Transverse colon (tissue), 4 donors: ENCODE measurements around the gene DRD3. TPM values are rescaled to one million over a fixed set of nuclear protein-coding genes. Genes with fewer than 3 reads are reported as not detected.

Experiments used
- DNase-seq: peaks from one replicate; pipeline ENCODE4 v3.0.0-alpha.2; 2019
- H3K27ac ChIP-seq, 4 donors: fragments of 200-600 bp; sonication (generic); 2 replicates each; pipeline ENCODE4 v1.5.1; 2016 to 2018; ENCODE audit warnings: inconsistent platforms in 4 of 4
- H3K27me3 ChIP-seq: fragments of 200-600 bp; sonication (generic); 2 replicates; pipeline ENCODE4 v1.5.1; 2017; ENCODE audit warnings: inconsistent platforms
- H3K36me3 ChIP-seq, 4 donors: fragments of 200-600 bp; sonication (generic); 2 replicates each; pipeline ENCODE4 v1.5.1; 2017 to 2019; ENCODE audit warnings: inconsistent platforms in 4 of 4
- H3K4me1 ChIP-seq, 4 donors: fragments of 200-600 bp; sonication (generic); 2 replicates each; pipeline ENCODE4 v1.5.1; 2017 to 2020; ENCODE audit warnings: inconsistent platforms in 4 of 4
- H3K4me3 ChIP-seq, 4 donors: fragments of 200-600 bp; sonication (generic); 1 replicate in 1 of 4; 2 replicates in 3 of 4; pipeline versions ENCODE4 v1.5.1 to v1.6.1; 2017 to 2019; ENCODE audit warnings: inconsistent platforms in 4 of 4
- H3K9me3 ChIP-seq, 2 donors: fragments of 200-600 bp; sonication (generic); 2 replicates each; pipeline ENCODE4 v1.5.1; 2017 to 2019; ENCODE audit warnings: inconsistent platforms in 2 of 2
- EP300 ChIP-seq: sonication (generic); formaldehyde crosslinking; IDR thresholded peaks from one replicate; pipeline ENCODE4 v1.6.1; 2017; ENCODE audit warnings: antibody characterized with exemption, low read depth
- POLR2A ChIP-seq: fragments of 450-650 bp; IDR thresholded peaks from one replicate; pipeline ENCODE4 v1.6.1; 2016; ENCODE audit warnings: antibody characterized with exemption, mild to moderate bottlenecking, moderate library complexity
- POLR2AphosphoS5 ChIP-seq, 3 donors: sonication (generic); formaldehyde crosslinking; IDR thresholded peaks; one replicate each; pipeline ENCODE4 v1.6.1; 2016; ENCODE audit warnings: antibody characterized with exemption in 3 of 3
- WGBS, 2 donors: methylation state at CpG; one replicate each; pipeline ENCODE4 v1.1.5; 2018; ENCODE audit warnings: low coverage in 1 of 2; 5-methylcytosine and 5-hydroxymethylcytosine counted together
- in situ Hi-C, 4 donors: fragments of 200-750 bp; cut with MboI; loops; one replicate each; pipeline versions ENCODE4 v1.15.0 to v1.15.1; 2017; ENCODE audit warnings: low sequenced_read_pairs in 3 of 4, low pct_ligation_motif_present in 1 of 4, low pct_unique_long_range_greater_than_20kb in 1 of 4
- intact Hi-C: fragments of 100-400 bp; cut with DNase I; formaldehyde crosslinking; loops from one replicate; pipeline ENCODE4 v1.15.1; 2023; ENCODE audit warnings: low total_unique reads
- total RNA-seq, 4 donors: library from RNA; depleted of rRNA; stranded (reverse); fragments of >200 nt; gene quantifications; one replicate each; pipeline ENCODE4 v1.1.0, GENCODE V29; 2016
- TF ChIP-seq, protein P1 (sequence below), 5 experiments: fragments of 200-600 bp in 3 of 5; fragments of 450-650 bp in 2 of 5; sonication (generic) in 3 of 5; IDR thresholded peaks; 1 replicate in 2 of 5; 2 replicates in 3 of 5; pipeline ENCODE4 v1.5.1; 2016 to 2017; ENCODE audit warnings: antibody characterized with exemption in 5 of 5, inconsistent platforms in 3 of 5, mild to moderate bottlenecking in 2 of 5, moderate library complexity in 1 of 5

DRD3 gene
- total RNA-seq, 4 donors from 2014 or later: not detected

GRCh38 chr3:114115143-114115542 lies 63.7 kb downstream of the DRD3 start:
- Histone ChIP-seq H3K9me3 (no peaks in the 10 kb centered on the region), H3K4me3 (no peak overlapping the region), H3K27ac (no peak overlapping the region), H3K36me3 (no peaks in the 10 kb centered on the region), H3K27me3 (no peaks in the 10 kb centered on the region), H3K4me1 (no peaks in the 10 kb centered on the region)
- intact Hi-C loops: no loop called here
- no peak for DNase-seq
- TF ChIP-seq, protein P1, sequence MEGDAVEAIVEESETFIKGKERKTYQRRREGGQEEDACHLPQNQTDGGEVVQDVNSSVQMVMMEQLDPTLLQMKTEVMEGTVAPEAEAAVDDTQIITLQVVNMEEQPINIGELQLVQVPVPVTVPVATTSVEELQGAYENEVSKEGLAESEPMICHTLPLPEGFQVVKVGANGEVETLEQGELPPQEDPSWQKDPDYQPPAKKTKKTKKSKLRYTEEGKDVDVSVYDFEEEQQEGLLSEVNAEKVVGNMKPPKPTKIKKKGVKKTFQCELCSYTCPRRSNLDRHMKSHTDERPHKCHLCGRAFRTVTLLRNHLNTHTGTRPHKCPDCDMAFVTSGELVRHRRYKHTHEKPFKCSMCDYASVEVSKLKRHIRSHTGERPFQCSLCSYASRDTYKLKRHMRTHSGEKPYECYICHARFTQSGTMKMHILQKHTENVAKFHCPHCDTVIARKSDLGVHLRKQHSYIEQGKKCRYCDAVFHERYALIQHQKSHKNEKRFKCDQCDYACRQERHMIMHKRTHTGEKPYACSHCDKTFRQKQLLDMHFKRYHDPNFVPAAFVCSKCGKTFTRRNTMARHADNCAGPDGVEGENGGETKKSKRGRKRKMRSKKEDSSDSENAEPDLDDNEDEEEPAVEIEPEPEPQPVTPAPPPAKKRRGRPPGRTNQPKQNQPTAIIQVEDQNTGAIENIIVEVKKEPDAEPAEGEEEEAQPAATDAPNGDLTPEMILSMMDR (IDR thresholded peaks at IDR 0.05): no peak
- TF ChIP-seq POLR2A: no peak
- no peak for TF ChIP-seq POLR2AphosphoS5 (IDR thresholded peaks at IDR 0.05)
- TF ChIP-seq EP300: no peak
- 83 to 100% methylated on average over 2 to 7 of the region's 7 CpGs for WGBS, 2 donors
- in situ Hi-C loops: no loop called here

GRCh38 chr3:114114719-114115118 lies 64.1 kb downstream of the DRD3 start:
- Histone ChIP-seq H3K36me3 (no peaks in the 10 kb centered on the region), H3K9me3 (no peaks in the 10 kb centered on the region), H3K4me3 (no peak overlapping the region), H3K27ac (no peak overlapping the region), H3K27me3 (no peaks in the 10 kb centered on the region), H3K4me1 (no peaks in the 10 kb centered on the region)
- TF ChIP-seq POLR2A (no peak), POLR2AphosphoS5 (IDR thresholded peaks at IDR 0.05) (no peak), EP300 (no peak)
- TF ChIP-seq, protein P1 (IDR thresholded peaks at IDR 0.05): no peak
- in situ Hi-C loops (no loop called here), intact Hi-C loops (no loop called here)
- no peak for DNase-seq
- WGBS, 2 donors: 67 to 87% methylated on average over 2 to 3 of the region's 3 CpGs

DNA sequence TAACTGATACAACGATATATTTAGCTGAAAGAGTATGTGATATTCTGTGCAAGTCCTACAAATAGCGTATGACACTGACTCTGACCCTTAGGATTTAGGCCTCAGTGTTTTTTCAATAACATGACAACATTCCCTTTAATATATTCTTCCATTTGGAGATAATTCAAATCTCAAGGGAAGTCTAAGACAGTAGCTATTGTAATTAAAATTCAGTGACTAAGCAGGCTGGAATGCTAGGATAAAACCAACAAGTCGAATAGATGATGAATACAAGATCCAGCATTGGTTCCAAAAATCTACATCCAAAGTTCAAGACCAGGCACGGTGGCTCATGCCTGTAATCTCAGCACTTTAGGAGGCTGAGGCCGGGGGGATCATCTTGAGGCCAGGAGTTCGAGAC lies 66.2 kb downstream of the DRD3 start:
- 84% methylated on average over 3 to 6 of the region's 6 CpGs for WGBS, 2 donors
- no peak overlapping the region for H3K27ac ChIP-seq
- no peaks in the 10 kb centered on the region for H3K27me3 ChIP-seq
- H3K36me3 ChIP-seq: no peaks in the 10 kb centered on the region
- in situ Hi-C loops (no loop called here), intact Hi-C loops (no loop called here)
- H3K4me3 ChIP-seq: no peak overlapping the region
- DNase-seq: no peak
- TF ChIP-seq POLR2AphosphoS5 (IDR thresholded peaks at IDR 0.05): no peak
- TF ChIP-seq, protein P1 (IDR thresholded peaks at IDR 0.05): no peak
- TF ChIP-seq EP300: no peak
- TF ChIP-seq POLR2A: no peak
- no peaks in the 10 kb centered on the region for H3K9me3 ChIP-seq
- H3K4me1 ChIP-seq: no peaks in the 10 kb centered on the region

GRCh38 chr3:114111060-114111770 lies 67.6 kb downstream of the DRD3 start:
- intact Hi-C loops: no loop called here
- TF ChIP-seq POLR2AphosphoS5 (IDR thresholded peaks at IDR 0.05) (no peak), POLR2A (no peak), EP300 (no peak)
- TF ChIP-seq, protein P1 (IDR thresholded peaks at IDR 0.05): no peak
- no peaks in the 10 kb centered on the region for H3K9me3 ChIP-seq
- H3K27ac ChIP-seq: no peak overlapping the region
- no peak overlapping the region for H3K4me3 ChIP-seq
- DNase-seq: no peak
- H3K4me1 ChIP-seq: no peaks in the 10 kb centered on the region
- WGBS, 2 donors: 81 to 93% methylated on average over 2 to 3 of the region's 3 CpGs
- no peaks in the 10 kb centered on the region for H3K27me3 ChIP-seq
- in situ Hi-C loops: no loop called here
- no peaks in the 10 kb centered on the region for H3K36me3 ChIP-seq
